Measurements from ENCODE around the gene STAC2.

DNA sequence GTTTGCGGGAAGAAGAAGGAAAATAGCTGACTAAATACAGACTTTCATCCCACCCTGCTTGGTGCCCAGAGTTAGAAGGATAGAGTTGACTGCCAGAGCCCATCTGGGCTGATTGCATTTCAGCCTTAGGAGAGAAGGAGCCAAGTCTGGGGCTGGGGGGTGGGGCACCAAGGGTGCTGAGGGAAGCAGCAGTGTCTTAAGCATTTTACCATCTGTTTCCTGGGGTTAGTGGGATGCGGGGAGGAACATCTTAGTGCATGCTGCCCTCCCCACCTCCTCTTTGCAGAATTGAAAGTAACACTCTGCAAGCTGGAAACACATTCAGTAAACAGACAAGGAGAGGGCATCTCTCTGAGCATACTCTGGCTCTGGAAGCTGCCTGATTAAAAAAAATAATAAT, 58.3 kb downstream of the STAC2 start:
- TF ChIP-seq EZH2 (IDR thresholded peaks at IDR 0.05; ENCODE audit: insufficient read depth, poor library complexity, severe bottlenecking), result no peak
- TF ChIP-seq EZH2phosphoT487 (IDR thresholded peaks at IDR 0.05; ENCODE audit: insufficient read depth, low read depth), result no peak

Data from GM23248 (cell line).